ENCODE data around the gene CAD. TPM values are rescaled to one million over a fixed set of nuclear protein-coding genes. Genes with fewer than 3 reads are reported as not detected.

The CAD gene
- total RNA-seq, 1 donor from 2014 or later = 146 TPM

GRCh38 chr2:27219091-27219490 lies 1.9 kb downstream of the CAD start:
- Mint-ChIP-seq H3K4me3 (ENCODE audit: low read depth) (peak overlapping the region; percentile 89), H3K9me3 (no peaks in the 10 kb centered on the region), H3K27me3 (ENCODE audit: low read depth) (no peaks in the 10 kb centered on the region), H3K4me1 (ENCODE audit: low read depth) (peaks cover 28% of the 10 kb centered on the region), H3K36me3 (ENCODE audit: low read depth) (peaks cover 80% of the 10 kb centered on the region), H3K27ac (peak overlapping the region; percentile 43)
- DNase-seq (ENCODE audit: low spot score) = no peak
- intact Hi-C loops (cut with micrococcal nuclease) = no loop called here

GRCh38 chr2:27220091-27220490 lies 2.9 kb downstream of the CAD start:
- H3K4me3 Mint-ChIP-seq (ENCODE audit: low read depth) = no peak overlapping the region
- peaks cover 85% of the 10 kb centered on the region for H3K36me3 Mint-ChIP-seq (ENCODE audit: low read depth)
- intact Hi-C loops (cut with micrococcal nuclease) = no loop called here
- no peaks in the 10 kb centered on the region for H3K27me3 Mint-ChIP-seq (ENCODE audit: low read depth)
- no peak for DNase-seq (ENCODE audit: low spot score)
- no peaks in the 10 kb centered on the region for H3K9me3 Mint-ChIP-seq
- H3K27ac Mint-ChIP-seq = no peak overlapping the region
- H3K4me1 Mint-ChIP-seq (ENCODE audit: low read depth) = peaks cover 28% of the 10 kb centered on the region

- no peak overlapping the region for H3K4me3 Mint-ChIP-seq (ENCODE audit: low read depth)
Measured at GRCh38 chr2:27221166-27221565, 4.0 kb downstream of the CAD start.

GRCh38 chr2:27222407-27222806 lies 5.2 kb downstream of the CAD start:
- no peak for DNase-seq (ENCODE audit: low spot score)
- no peak overlapping the region for H3K27ac Mint-ChIP-seq
- no peaks in the 10 kb centered on the region for H3K9me3 Mint-ChIP-seq
- peaks cover 17% of the 10 kb centered on the region for H3K4me1 Mint-ChIP-seq (ENCODE audit: low read depth)
- H3K27me3 Mint-ChIP-seq (ENCODE audit: low read depth) = no peaks in the 10 kb centered on the region
- no peak overlapping the region for H3K4me3 Mint-ChIP-seq (ENCODE audit: low read depth)
- intact Hi-C loops (cut with micrococcal nuclease) = no loop called here
- H3K36me3 Mint-ChIP-seq (ENCODE audit: low read depth) = peaks cover 85% of the 10 kb centered on the region

More at GRCh38 chr2:27221166-27221565, 4.0 kb downstream of the CAD start:
- Mint-ChIP-seq H3K4me1 (ENCODE audit: low read depth) (peaks cover 26% of the 10 kb centered on the region), H3K27ac (no peak overlapping the region), H3K27me3 (ENCODE audit: low read depth) (no peaks in the 10 kb centered on the region), H3K9me3 (no peaks in the 10 kb centered on the region), H3K36me3 (ENCODE audit: low read depth) (peaks cover 85% of the 10 kb centered on the region)
- intact Hi-C loops (cut with micrococcal nuclease) = no loop called here
- no peak for DNase-seq (ENCODE audit: low spot score)

GRCh38 chr2:27223416-27223815 lies 6.2 kb downstream of the CAD start:
- Mint-ChIP-seq H3K4me3 (ENCODE audit: low read depth) (no peak overlapping the region), H3K36me3 (ENCODE audit: low read depth) (peaks cover 85% of the 10 kb centered on the region), H3K27me3 (ENCODE audit: low read depth) (no peaks in the 10 kb centered on the region), H3K9me3 (no peaks in the 10 kb centered on the region), H3K4me1 (ENCODE audit: low read depth) (peaks cover 11% of the 10 kb centered on the region), H3K27ac (no peak overlapping the region)
- intact Hi-C loops (cut with micrococcal nuclease) = no loop called here
- no peak for DNase-seq (ENCODE audit: low spot score)

- no peaks in the 10 kb centered on the region for H3K9me3 Mint-ChIP-seq
- H3K27ac Mint-ChIP-seq = no peak overlapping the region
- peaks cover 3% of the 10 kb centered on the region for H3K4me1 Mint-ChIP-seq (ENCODE audit: low read depth)
- intact Hi-C loops (cut with micrococcal nuclease) = no loop called here
- DNase-seq (ENCODE audit: low spot score) = no peak
- H3K36me3 Mint-ChIP-seq (ENCODE audit: low read depth) = peaks cover 84% of the 10 kb centered on the region
- no peaks in the 10 kb centered on the region for H3K27me3 Mint-ChIP-seq (ENCODE audit: low read depth)
- H3K4me3 Mint-ChIP-seq (ENCODE audit: low read depth) = no peak overlapping the region
Measured at GRCh38 chr2:27225526-27225925, 8.4 kb downstream of the CAD start.

GRCh38 chr2:27227501-27227900 lies 10.3 kb downstream of the CAD start:
- Mint-ChIP-seq H3K4me3 (ENCODE audit: low read depth) (no peak overlapping the region), H3K27me3 (ENCODE audit: low read depth) (no peaks in the 10 kb centered on the region), H3K4me1 (ENCODE audit: low read depth) (no peaks in the 10 kb centered on the region), H3K27ac (no peak overlapping the region), H3K9me3 (no peaks in the 10 kb centered on the region), H3K36me3 (ENCODE audit: low read depth) (peaks cover 84% of the 10 kb centered on the region)
- intact Hi-C loops (cut with micrococcal nuclease) = no loop called here
- DNase-seq (ENCODE audit: low spot score) = no peak

- H3K4me3 Mint-ChIP-seq (ENCODE audit: low read depth) = no peak overlapping the region
- no peaks in the 10 kb centered on the region for H3K27me3 Mint-ChIP-seq (ENCODE audit: low read depth)
- no peaks in the 10 kb centered on the region for H3K4me1 Mint-ChIP-seq (ENCODE audit: low read depth)
- H3K27ac Mint-ChIP-seq = no peak overlapping the region
- peaks cover 87% of the 10 kb centered on the region for H3K36me3 Mint-ChIP-seq (ENCODE audit: low read depth)
- no peaks in the 10 kb centered on the region for H3K9me3 Mint-ChIP-seq
- no peak for DNase-seq (ENCODE audit: low spot score)
- intact Hi-C loops (cut with micrococcal nuclease) = no loop called here
Measured at GRCh38 chr2:27231921-27232320, 14.8 kb downstream of the CAD start.

GRCh38 chr2:27233341-27233740 lies 16.2 kb downstream of the CAD start:
- Mint-ChIP-seq H3K4me3 (ENCODE audit: low read depth) (no peak overlapping the region), H3K4me1 (ENCODE audit: low read depth) (no peaks in the 10 kb centered on the region)

GRCh38 chr2:27236136-27236535 lies 19.0 kb downstream of the CAD start:
- no peaks in the 10 kb centered on the region for H3K9me3 Mint-ChIP-seq
- H3K4me3 Mint-ChIP-seq (ENCODE audit: low read depth) = no peak overlapping the region
- H3K27ac Mint-ChIP-seq = no peak overlapping the region
- H3K4me1 Mint-ChIP-seq (ENCODE audit: low read depth) = no peaks in the 10 kb centered on the region
- intact Hi-C loops (cut with micrococcal nuclease) = no loop called here
- H3K27me3 Mint-ChIP-seq (ENCODE audit: low read depth) = no peaks in the 10 kb centered on the region
- no peak for DNase-seq (ENCODE audit: low spot score)
- peaks cover 91% of the 10 kb centered on the region for H3K36me3 Mint-ChIP-seq (ENCODE audit: low read depth)

More at GRCh38 chr2:27233341-27233740, 16.2 kb downstream of the CAD start:
- Mint-ChIP-seq H3K36me3 (ENCODE audit: low read depth) (peaks cover 86% of the 10 kb centered on the region), H3K27me3 (ENCODE audit: low read depth) (no peaks in the 10 kb centered on the region), H3K9me3 (no peaks in the 10 kb centered on the region), H3K27ac (no peak overlapping the region)
- DNase-seq (ENCODE audit: low spot score) = no peak
- intact Hi-C loops (cut with micrococcal nuclease) = no loop called here

- intact Hi-C loops (cut with micrococcal nuclease) = no loop called here
- Mint-ChIP-seq H3K36me3 (ENCODE audit: low read depth) (peaks cover 91% of the 10 kb centered on the region), H3K27ac (no peak overlapping the region), H3K9me3 (no peaks in the 10 kb centered on the region), H3K27me3 (ENCODE audit: low read depth) (no peaks in the 10 kb centered on the region), H3K4me1 (ENCODE audit: low read depth) (no peaks in the 10 kb centered on the region), H3K4me3 (ENCODE audit: low read depth) (no peak overlapping the region)
- DNase-seq (ENCODE audit: low spot score) = no peak
Measured at GRCh38 chr2:27236626-27237025, 19.5 kb downstream of the CAD start.

- Mint-ChIP-seq H3K4me1 (ENCODE audit: low read depth) (no peaks in the 10 kb centered on the region), H3K4me3 (ENCODE audit: low read depth) (no peak overlapping the region), H3K27me3 (ENCODE audit: low read depth) (no peaks in the 10 kb centered on the region), H3K36me3 (ENCODE audit: low read depth) (peaks cover 90% of the 10 kb centered on the region), H3K27ac (no peak overlapping the region), H3K9me3 (no peaks in the 10 kb centered on the region)
- intact Hi-C loops (cut with micrococcal nuclease) = no loop called here
- DNase-seq (ENCODE audit: low spot score) = no peak
Measured at GRCh38 chr2:27237341-27237945, 20.3 kb downstream of the CAD start.

GRCh38 chr2:27238976-27239375 lies 21.8 kb downstream of the CAD start:
- Mint-ChIP-seq H3K27ac (no peak overlapping the region), H3K36me3 (ENCODE audit: low read depth) (peaks cover 90% of the 10 kb centered on the region), H3K4me3 (ENCODE audit: low read depth) (no peak overlapping the region), H3K4me1 (ENCODE audit: low read depth) (no peaks in the 10 kb centered on the region), H3K27me3 (ENCODE audit: low read depth) (no peaks in the 10 kb centered on the region), H3K9me3 (no peaks in the 10 kb centered on the region)
- intact Hi-C loops (cut with micrococcal nuclease) = no loop called here
- DNase-seq (ENCODE audit: low spot score) = no peak

- no peaks in the 10 kb centered on the region for H3K9me3 Mint-ChIP-seq
- H3K36me3 Mint-ChIP-seq (ENCODE audit: low read depth) = peaks cover 82% of the 10 kb centered on the region
- no peaks in the 10 kb centered on the region for H3K4me1 Mint-ChIP-seq (ENCODE audit: low read depth)
- no peak overlapping the region for H3K27ac Mint-ChIP-seq
- intact Hi-C loops (cut with micrococcal nuclease) = no loop called here
- no peak overlapping the region for H3K4me3 Mint-ChIP-seq (ENCODE audit: low read depth)
- no peaks in the 10 kb centered on the region for H3K27me3 Mint-ChIP-seq (ENCODE audit: low read depth)
- DNase-seq (ENCODE audit: low spot score) = no peak
Measured at GRCh38 chr2:27240406-27240805, 23.2 kb downstream of the CAD start.
